K562 (cell line): ENCODE measurements around the gene GLE1. TPM values are rescaled to one million over a fixed set of nuclear protein-coding genes. Genes with fewer than 3 reads are reported as not detected.

Experiments
- AFF4 ChIP-seq: sonication (generic); formaldehyde crosslinking; IDR thresholded peaks from 2 replicates; pipeline ENCODE4 v1.8.0; 2023; ENCODE audit warnings: mild to moderate bottlenecking, missing genetic modification reagents
- CSDE1 ChIP-seq, 2 experiments: fragments of 450-650 bp; IDR thresholded peaks; 2 replicates each; pipeline ENCODE4 v1.6.1; 2016; ENCODE audit warnings: mild to moderate bottlenecking in 1 of 2
- HOXB6 ChIP-seq: fragments of 250-450 bp; sonication (Bioruptor Pico); IDR thresholded peaks from 2 replicates; pipeline ENCODE4 v1.5.1; 2022; ENCODE audit warnings: mild to moderate bottlenecking, borderline replicate concordance
- KAT7 ChIP-seq: sonication (generic); formaldehyde crosslinking; IDR thresholded peaks from 2 replicates; pipeline ENCODE4 v1.8.0; 2022; ENCODE audit warnings: missing genetic modification reagents, mild to moderate bottlenecking, borderline replicate concordance
- MGA ChIP-seq: fragments of 450-650 bp; IDR thresholded peaks from 2 replicates; pipeline ENCODE4 v1.6.1; 2016; ENCODE audit warnings: mild to moderate bottlenecking, moderate library complexity
- NUFIP1 ChIP-seq: fragments of 450-650 bp; IDR thresholded peaks from 2 replicates; pipeline ENCODE4 v1.6.1; 2018; ENCODE audit not compliant: partially characterized antibody
- RBM15 ChIP-seq: fragments of 200-400 bp; formaldehyde crosslinking; IDR thresholded peaks from 2 replicates; pipeline ENCODE4 v1.6.1; 2018; ENCODE audit warnings: mild to moderate bottlenecking, low read length, moderate library complexity; ENCODE audit not compliant: insufficient read depth
- SNIP1 ChIP-seq: fragments of 450-650 bp; IDR thresholded peaks from 2 replicates; pipeline ENCODE4 v1.7.1; 2017; ENCODE audit warnings: low read depth, mild to moderate bottlenecking
- TCFL5 ChIP-seq: fragments of 250-450 bp; sonication (Bioruptor Pico); conservative IDR thresholded peaks from 2 replicates; pipeline ENCODE4 v1.6.1; 2021; ENCODE audit warnings: mild to moderate bottlenecking, moderate library complexity, matching md5 sums
- ZBTB9 ChIP-seq: fragments of 450-650 bp; formaldehyde crosslinking; IDR thresholded peaks from 2 replicates; pipeline ENCODE4 v1.4.0; 2020; ENCODE audit warnings: mild to moderate bottlenecking, moderate library complexity
- ZNF354B ChIP-seq: fragments of 250-450 bp; sonication (Bioruptor Pico); IDR thresholded peaks from 2 replicates; pipeline ENCODE4 v1.4.0; 2020
- ZNF766 ChIP-seq: fragments of 200-800 bp; sonication (Bioruptor generic); conservative IDR thresholded peaks from 2 replicates; pipeline ENCODE4 v1.6.1; 2016; ENCODE audit warnings: missing genetic modification characterization, missing compliant biosample characterization
- polyA plus RNA-seq, 8 experiments: library from polyadenylated mRNA; depleted of rRNA in 4 of 8; stranded (reverse) in 5 of 8; unstranded in 3 of 8; fragments of >200 nt; fragmentation: Nextera tagmentation in 2 of 8; fragmentation: Illumina TruSeq in 1 of 8; extraction: Ambion mirVana in 2 of 8; extraction: Trizol in 1 of 8; gene quantifications; 2 replicates each; pipeline versions ENCODE4 v1.2.1 to v1.2.3, GENCODE V29; 2011 to 2014; ENCODE audit warnings: inconsistent platforms in 1 of 8, missing spikeins in 1 of 8
- total RNA-seq, 7 experiments: library from RNA; depleted of rRNA in 6 of 7; stranded (reverse); fragments of >200 nt in 6 of 7; fragmentation: Illumina TruSeq in 2 of 7; extraction: Trizol in 2 of 7; gene quantifications; 2 replicates each; pipeline versions ENCODE4 v1.2.1 to v1.2.3, GENCODE V29; 2011 to 2021; ENCODE audit warnings: low replicate concordance in 1 of 7

The GLE1 gene
- total and polyA plus RNA-seq, 9 of the 15 experiments (the other 6 are each of a cell fraction or from before 2014, with no cell fraction given) = 15.9 to 44.8 (median 37.6) TPM

GRCh38 chr9:128494108-128494745 lies 10.3 kb upstream of the GLE1 start (continued):
- TF ChIP-seq MGA = no peak
- TF ChIP-seq SNIP1 = no peak
- TF ChIP-seq AFF4 (CRISPR knock-in tag) = no peak
- no peak for TF ChIP-seq KAT7 (CRISPR knock-in tag)
- no peak for TF ChIP-seq ZNF354B (CRISPR knock-in tag)
- TF ChIP-seq CSDE1 (IDR thresholded peaks at IDR 0.05) = no peak
- TF ChIP-seq RBM15 = no peak
- no peak for TF ChIP-seq NUFIP1
- TF ChIP-seq ZNF766 (CRISPR knock-in tag) = no peak
- no peak for TF ChIP-seq HOXB6 (CRISPR knock-in tag)
- no peak for TF ChIP-seq ZBTB9 (CRISPR knock-in tag)
- TF ChIP-seq TCFL5 (CRISPR knock-in tag) = no peak
